Measurements from ENCODE around the gene CAPNS2.

CAPNS2 gene

GRCh38 chr16:55577887-55578286 lies 11.4 kb downstream of the CAPNS2 start:
- DNase-seq (ENCODE audit: low read depth), result no peak

DNA sequence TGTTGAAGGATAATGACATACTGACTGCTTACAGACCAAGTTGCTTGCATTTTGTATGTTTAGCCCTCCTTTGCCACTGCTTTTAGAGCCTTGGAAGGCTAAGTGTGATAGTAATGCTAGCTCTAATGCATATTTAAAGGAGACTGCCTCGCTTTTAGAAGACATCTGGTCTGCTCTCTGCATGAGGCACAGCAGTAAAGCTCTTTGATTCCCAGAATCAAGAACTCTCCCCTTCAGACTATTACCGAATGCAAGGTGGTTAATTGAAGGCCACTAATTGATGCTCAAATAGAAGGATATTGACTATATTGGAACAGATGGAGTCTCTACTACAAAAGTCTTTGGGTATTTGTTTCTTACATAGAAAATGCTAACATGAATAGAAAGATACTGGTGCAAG lies 19.1 kb downstream of the CAPNS2 start:
- TF ChIP-seq, protein P1, sequence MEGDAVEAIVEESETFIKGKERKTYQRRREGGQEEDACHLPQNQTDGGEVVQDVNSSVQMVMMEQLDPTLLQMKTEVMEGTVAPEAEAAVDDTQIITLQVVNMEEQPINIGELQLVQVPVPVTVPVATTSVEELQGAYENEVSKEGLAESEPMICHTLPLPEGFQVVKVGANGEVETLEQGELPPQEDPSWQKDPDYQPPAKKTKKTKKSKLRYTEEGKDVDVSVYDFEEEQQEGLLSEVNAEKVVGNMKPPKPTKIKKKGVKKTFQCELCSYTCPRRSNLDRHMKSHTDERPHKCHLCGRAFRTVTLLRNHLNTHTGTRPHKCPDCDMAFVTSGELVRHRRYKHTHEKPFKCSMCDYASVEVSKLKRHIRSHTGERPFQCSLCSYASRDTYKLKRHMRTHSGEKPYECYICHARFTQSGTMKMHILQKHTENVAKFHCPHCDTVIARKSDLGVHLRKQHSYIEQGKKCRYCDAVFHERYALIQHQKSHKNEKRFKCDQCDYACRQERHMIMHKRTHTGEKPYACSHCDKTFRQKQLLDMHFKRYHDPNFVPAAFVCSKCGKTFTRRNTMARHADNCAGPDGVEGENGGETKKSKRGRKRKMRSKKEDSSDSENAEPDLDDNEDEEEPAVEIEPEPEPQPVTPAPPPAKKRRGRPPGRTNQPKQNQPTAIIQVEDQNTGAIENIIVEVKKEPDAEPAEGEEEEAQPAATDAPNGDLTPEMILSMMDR (conservative IDR thresholded peaks at IDR 0.05; ENCODE audit: control insufficient read depth, insufficient read depth, low read depth, low read length), result no peak
- DNase-seq (ENCODE audit: low read depth), result no peak

More at GRCh38 chr16:55577887-55578286, 11.4 kb downstream of the CAPNS2 start:
- H3K4me3 ChIP-seq (ENCODE audit: control insufficient read depth, low read depth, low read length), result no peak overlapping the region
- TF ChIP-seq, protein P1 (conservative IDR thresholded peaks at IDR 0.05; ENCODE audit: control insufficient read depth, insufficient read depth, low read depth, low read length), result no peak

GRCh38 chr16:55588799-55589198 lies 22.3 kb downstream of the CAPNS2 start:
- no peak for DNase-seq (ENCODE audit: low read depth)
- TF ChIP-seq, protein P1 (conservative IDR thresholded peaks at IDR 0.05; ENCODE audit: control insufficient read depth, insufficient read depth, low read depth, low read length), result no peak
- H3K4me3 ChIP-seq (ENCODE audit: control insufficient read depth, low read depth, low read length), result no peak overlapping the region

More for the DNA sequence above, 19.1 kb downstream of the CAPNS2 start:
- no peak overlapping the region for H3K4me3 ChIP-seq (ENCODE audit: control insufficient read depth, low read depth, low read length)

DNA sequence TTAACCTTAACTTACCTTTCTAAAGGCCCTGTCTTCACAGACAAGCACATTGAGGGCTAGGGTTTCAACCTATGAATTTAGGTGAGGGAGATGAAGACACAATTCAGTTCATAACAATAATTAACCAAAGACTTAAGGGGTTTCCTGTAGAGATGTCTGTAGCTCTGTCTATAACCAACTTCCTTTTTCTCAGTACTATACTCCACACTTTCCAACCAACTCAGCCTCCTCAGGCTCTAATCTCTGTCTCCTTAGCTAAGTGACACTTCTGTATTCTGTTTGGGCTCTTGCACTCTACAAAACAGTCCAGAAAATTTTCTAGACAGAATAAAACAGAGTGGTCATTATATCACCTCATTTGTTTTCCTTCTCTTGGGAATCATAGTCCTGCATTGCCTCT lies 25.8 kb downstream of the CAPNS2 start:
- DNase-seq (ENCODE audit: low read depth), result no peak
- TF ChIP-seq, protein P1 (conservative IDR thresholded peaks at IDR 0.05; ENCODE audit: control insufficient read depth, insufficient read depth, low read depth, low read length), result no peak
- H3K4me3 ChIP-seq (ENCODE audit: control insufficient read depth, low read depth, low read length), result no peak overlapping the region

DNA sequence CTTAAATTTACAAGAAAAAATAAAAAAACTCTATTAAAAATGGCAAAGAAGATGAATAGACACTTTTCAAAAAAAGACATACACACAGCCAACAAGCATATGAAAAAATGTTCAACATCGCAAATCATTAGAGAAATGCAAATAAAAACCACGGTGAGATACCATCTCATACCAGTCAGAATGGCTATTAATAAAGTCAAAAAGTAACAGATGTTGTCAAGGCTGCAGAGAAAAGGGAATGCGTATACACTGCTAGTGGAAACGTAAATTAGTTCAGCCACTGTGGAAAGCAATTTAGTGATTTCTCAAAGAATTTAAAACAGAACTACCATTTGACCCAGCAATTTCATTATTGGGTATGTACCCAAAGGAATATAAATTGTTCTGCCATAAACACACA lies 31.4 kb downstream of the CAPNS2 start:
- TF ChIP-seq, protein P1 (conservative IDR thresholded peaks at IDR 0.05; ENCODE audit: control insufficient read depth, insufficient read depth, low read depth, low read length), result no peak
- DNase-seq (ENCODE audit: low read depth), result no peak
- H3K4me3 ChIP-seq (ENCODE audit: control insufficient read depth, low read depth, low read length), result no peak overlapping the region

DNA sequence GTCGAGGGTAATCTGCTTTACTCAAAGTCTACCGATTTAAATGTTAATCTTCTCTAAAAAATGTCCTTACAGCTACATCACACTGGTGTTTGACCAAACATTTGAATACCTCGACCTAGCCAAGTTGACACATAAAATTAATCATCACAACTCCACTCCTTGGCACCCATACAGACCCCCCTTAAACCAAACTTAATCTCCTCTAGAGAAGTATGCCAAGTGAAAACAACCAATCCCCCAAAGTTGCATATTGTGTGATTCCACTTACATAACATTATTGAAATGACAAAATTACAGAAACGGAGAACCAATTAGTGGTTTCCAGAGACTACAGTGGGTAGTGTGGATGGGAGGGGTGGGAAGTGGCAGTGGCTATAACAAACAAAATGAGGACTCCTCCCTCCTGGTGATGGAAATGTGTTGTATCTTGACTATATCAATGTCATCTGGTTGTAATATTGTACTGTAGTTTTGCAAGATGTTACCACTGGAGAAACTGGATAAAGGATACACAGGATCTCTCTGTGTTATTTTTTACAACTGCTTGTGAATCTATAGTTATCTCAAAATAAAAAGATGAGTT lies 39.4 kb downstream of the CAPNS2 start:
- DNase-seq (ENCODE audit: low read depth), result no peak
- TF ChIP-seq, protein P1 (conservative IDR thresholded peaks at IDR 0.05; ENCODE audit: control insufficient read depth, insufficient read depth, low read depth, low read length), result no peak
- no peak overlapping the region for H3K4me3 ChIP-seq (ENCODE audit: control insufficient read depth, low read depth, low read length)
